NCI-H748 treated with DMSO at 0.1 percent for 48 hours (cell line): ENCODE results near the gene MAGOHB.

Experiments used
- DNase-seq: peaks from one replicate; lab custom pipeline; 2025; lab: John Stamatoyannopoulos, UW

The MAGOHB gene

GRCh38 chr12:10554228-10554755 is 59.1 kb downstream of the MAGOHB start:
- DNase-seq: no peak
